Neuronal stem cell (in vitro differentiated cells): ENCODE measurements around the gene CHTOP.
A peak's percentile ranks its signal among the peaks of the same experiment; 100 is the strongest.

Experiments
- DNase-seq: peaks from one replicate; pipeline ENCODE4 v3.0.0-alpha.2; 2013; ENCODE audit warnings: low spot score
- H2AFZ ChIP-seq: one replicate; pipeline ENCODE4 v1.6.1; 2013; ENCODE audit warnings: mild to moderate bottlenecking, low read length, inconsistent platforms
- H2AK5ac ChIP-seq: 2 replicates; pipeline ENCODE4 v1.6.1; 2013; ENCODE audit warnings: low read depth, mild to moderate bottlenecking, inconsistent platforms, low read length, moderate library complexity, mixed read lengths
- H2BK120ac ChIP-seq: 2 replicates; pipeline ENCODE4 v1.6.1; 2013; ENCODE audit warnings: low read depth, mild to moderate bottlenecking, inconsistent platforms, low read length, moderate library complexity, mixed read lengths
- H2BK12ac ChIP-seq: one replicate; pipeline ENCODE4 v1.6.1; 2013; ENCODE audit warnings: low read length, inconsistent platforms
- H2BK15ac ChIP-seq: 2 replicates; pipeline ENCODE4 v1.6.1; 2013; ENCODE audit warnings: mild to moderate bottlenecking, low read length, inconsistent platforms, mixed read lengths
- H2BK5ac ChIP-seq: one replicate; pipeline ENCODE4 v1.6.1; 2013; ENCODE audit warnings: inconsistent platforms, mild to moderate bottlenecking, low read length, moderate library complexity
- H3K14ac ChIP-seq: one replicate; pipeline ENCODE4 v1.6.1; 2013; ENCODE audit warnings: low read length, inconsistent platforms
- H3K18ac ChIP-seq: 2 replicates; pipeline ENCODE4 v1.6.1; 2013; ENCODE audit warnings: low read length, inconsistent platforms
- H3K23ac ChIP-seq: 2 replicates; pipeline ENCODE4 v1.6.1; 2013; ENCODE audit warnings: low read depth, mild to moderate bottlenecking, mixed read lengths, low read length, inconsistent platforms; ENCODE audit not compliant: poor library complexity
- H3K27ac ChIP-seq: replicated peaks from 3 replicates; pipeline ENCODE4 v1.5.1; 2013; ENCODE audit warnings: low read length, inconsistent platforms
- H3K27me3 ChIP-seq, 3 experiments: 2 replicates each; pipeline ENCODE4 v1.6.1; 2013; ENCODE audit warnings: low read length in 3 of 3, mild to moderate bottlenecking in 2 of 3, inconsistent platforms in 1 of 3, low read depth in 1 of 3, mixed read lengths in 1 of 3, moderate library complexity in 1 of 3; ENCODE audit not compliant: control insufficient read depth in 3 of 3, insufficient read depth in 3 of 3
- H3K36me3 ChIP-seq, 2 donors: replicated peaks in 1 of 2; 2 replicates each; pipeline ENCODE4 v1.6.1; 2013; ENCODE audit warnings: low read length in 2 of 2; ENCODE audit not compliant: control insufficient read depth in 2 of 2, insufficient read depth in 2 of 2
- H3K4ac ChIP-seq: 2 replicates; pipeline ENCODE4 v1.6.1; 2013; ENCODE audit warnings: inconsistent platforms, mild to moderate bottlenecking, low read length, moderate library complexity
- H3K4me1 ChIP-seq, 2 donors: 1 replicate in 1 of 2; 2 replicates in 1 of 2; pipeline ENCODE4 v1.6.1; 2013; ENCODE audit warnings: low read length in 2 of 2, low read depth in 1 of 2; ENCODE audit not compliant: control insufficient read depth in 2 of 2, insufficient read depth in 1 of 2
- H3K4me2 ChIP-seq: one replicate; pipeline ENCODE4 v1.6.1; 2013; ENCODE audit warnings: mild to moderate bottlenecking, low read length, inconsistent platforms; ENCODE audit not compliant: insufficient read depth, poor library complexity, severe bottlenecking
- H3K4me3 ChIP-seq, 2 donors: 2 replicates each; pipeline ENCODE4 v1.5.1; 2013; ENCODE audit warnings: low read length in 2 of 2, mild to moderate bottlenecking in 2 of 2, inconsistent platforms in 1 of 2, moderate library complexity in 1 of 2
- H3K79me1 ChIP-seq: one replicate; pipeline ENCODE4 v1.6.1; 2013; ENCODE audit warnings: low read depth, mild to moderate bottlenecking, inconsistent platforms, low read length, moderate library complexity
- H3K9ac ChIP-seq: one replicate; pipeline ENCODE4 v1.6.1; 2013; ENCODE audit warnings: mild to moderate bottlenecking, low read depth, low read length, inconsistent platforms; ENCODE audit not compliant: poor library complexity
- H3K9me3 ChIP-seq, 2 donors: replicated peaks in 1 of 2; 2 replicates each; pipeline versions ENCODE3 to v1.6.1; 2013; ENCODE audit warnings: low read length in 2 of 2, mild to moderate bottlenecking in 2 of 2, inconsistent platforms in 1 of 2, low read depth in 1 of 2, mixed read lengths in 1 of 2, moderate library complexity in 1 of 2; ENCODE audit not compliant: control insufficient read depth in 2 of 2, insufficient read depth in 1 of 2
- H4K8ac ChIP-seq: one replicate; pipeline ENCODE4 v1.6.1; 2013; ENCODE audit warnings: low read depth, mild to moderate bottlenecking, inconsistent platforms, low read length, moderate library complexity
- H4K91ac ChIP-seq: one replicate; pipeline ENCODE4 v1.6.1; 2013; ENCODE audit warnings: low read length, low read depth, mild to moderate bottlenecking, inconsistent platforms; ENCODE audit not compliant: poor library complexity
- WGBS, 2 donors: extraction: QIAGEN DNeasy Blood & Tissue Kit; methylation state at CpG; one replicate each; pipeline ENCODE4 v1.1.7; 2013; ENCODE audit warnings: missing lambda C conversion rate in 2 of 2, mixed read lengths in 1 of 2; ENCODE audit not compliant: insufficient read length in 2 of 2, insufficient replicate concordance in 1 of 2; ENCODE audit errors: extremely low coverage in 2 of 2; 5-methylcytosine and 5-hydroxymethylcytosine counted together

The CHTOP gene

DNA sequence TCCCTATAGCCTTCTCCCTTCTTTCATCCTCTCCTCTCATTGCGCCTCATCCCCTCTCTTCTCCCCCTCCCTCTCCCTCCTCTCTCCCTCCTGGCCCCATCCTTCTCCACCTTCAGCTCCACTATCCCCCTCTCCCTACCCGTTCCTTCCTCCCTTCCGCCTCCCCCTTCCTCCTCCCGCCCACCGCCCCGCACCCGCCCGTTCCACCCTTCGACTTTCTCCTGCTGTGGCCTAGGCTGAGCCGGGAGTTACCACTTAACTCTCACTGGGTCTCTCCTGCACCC, 46.2 kb downstream of the CHTOP start:
- no peak for DNase-seq
- H3K36me3 ChIP-seq: no peaks in the 10 kb centered on the region
- no peak overlapping the region for H2BK5ac ChIP-seq
- peaks cover 8 to 11% of the 10 kb centered on the region in 2 donors for H3K4me1 ChIP-seq
- H4K91ac ChIP-seq: no peak overlapping the region
- no peak overlapping the region for H3K9ac ChIP-seq
- H3K9me3 ChIP-seq: peaks cover 0 to 2% of the 10 kb centered on the region in 2 donors
- no peak overlapping the region for H2BK15ac ChIP-seq
- H3K27me3 ChIP-seq: peaks cover 20 to 68% (median 40%) of the 10 kb centered on the region in 3 experiments
- no peak overlapping the region for H3K14ac ChIP-seq
- no peak overlapping the region for H3K18ac ChIP-seq
- peaks cover 4% of the 10 kb centered on the region for H3K79me1 ChIP-seq
- H2BK120ac ChIP-seq: no peak overlapping the region
- H3K23ac ChIP-seq: no peak overlapping the region
- no peak overlapping the region for H3K4ac ChIP-seq
- no peak overlapping the region for H2AK5ac ChIP-seq
- peak overlapping the region; percentile 90 for H3K4me2 ChIP-seq
- peak overlapping the region; percentile 91 for H2AFZ ChIP-seq
- H3K4me3 ChIP-seq: peak overlapping the region in 1 of 2 donors; percentile 81
- no CpG with 5 or more reads among the region's 10 CpGs for WGBS, 2 donors
- no peak overlapping the region for H3K27ac ChIP-seq
- no peak overlapping the region for H4K8ac ChIP-seq
- no peak overlapping the region for H2BK12ac ChIP-seq

DNA sequence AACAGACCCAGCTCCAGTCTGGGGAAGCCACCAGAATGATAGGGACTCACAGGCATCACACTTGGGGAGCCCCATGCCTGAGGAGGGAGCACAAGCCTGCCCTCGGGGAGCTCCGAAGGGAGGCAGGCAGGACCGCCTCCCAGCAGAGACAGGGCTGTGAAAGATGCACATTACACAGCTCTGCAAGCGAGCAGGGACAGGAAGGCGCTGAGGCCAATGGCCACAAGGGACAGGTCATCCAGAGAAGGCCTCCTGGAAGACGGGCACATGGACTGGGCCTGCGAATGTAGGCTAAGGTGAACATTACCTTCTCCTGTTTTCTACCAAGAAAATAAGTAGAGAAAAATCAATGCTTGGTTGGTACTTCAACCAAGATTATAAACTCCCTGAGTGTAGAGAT, 48.9 kb downstream of the CHTOP start:
- Histone ChIP-seq H3K9ac (peak overlapping the region; percentile 63), H3K27me3 (peaks cover 20 to 87% (median 40%) of the 10 kb centered on the region in 3 experiments), H3K4me2 (no peak overlapping the region), H4K8ac (no peak overlapping the region), H3K18ac (peak overlapping the region; percentile 27), H2BK5ac (no peak overlapping the region), H3K4me3 (no peak overlapping the region), H2BK120ac (no peak overlapping the region), H3K79me1 (peaks cover 4% of the 10 kb centered on the region), H2BK12ac (no peak overlapping the region), H2AK5ac (no peak overlapping the region), H3K4me1 (peaks cover 10 to 11% of the 10 kb centered on the region in 2 donors), H2AFZ (no peak overlapping the region), H4K91ac (no peak overlapping the region), H2BK15ac (no peak overlapping the region), H3K27ac (no peak overlapping the region), H3K23ac (peak overlapping the region; percentile 76), H3K36me3 (no peaks in the 10 kb centered on the region), H3K4ac (no peak overlapping the region), H3K9me3 (peaks cover 0 to 2% of the 10 kb centered on the region in 2 donors), H3K14ac (no peak overlapping the region)
- no CpG with 5 or more reads among the region's 7 CpGs for WGBS, 2 donors
- no peak for DNase-seq

DNA sequence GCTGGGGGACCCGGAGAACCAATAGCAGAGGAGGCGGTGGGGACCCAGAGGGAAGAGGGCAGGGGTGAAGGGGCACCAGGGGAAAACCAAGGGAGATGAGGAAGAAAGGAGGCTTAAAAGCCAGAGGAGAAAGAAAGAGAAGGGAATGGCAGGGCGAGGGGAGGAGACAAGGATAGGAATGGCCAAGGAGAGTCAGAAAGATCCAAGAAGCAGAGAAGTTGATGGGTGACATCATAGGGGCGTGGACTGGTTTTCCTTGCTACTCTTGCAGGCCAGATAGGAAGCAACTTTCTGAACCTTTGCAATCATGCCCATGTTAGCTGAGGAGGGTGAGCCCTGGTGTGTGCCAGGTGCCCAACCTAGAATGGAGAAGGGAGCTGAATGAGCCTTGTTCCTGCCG, 50.0 kb downstream of the CHTOP start:
- H3K4me2 ChIP-seq: no peak overlapping the region
- peaks cover 0 to 4% of the 10 kb centered on the region in 2 donors for H3K9me3 ChIP-seq
- no peak overlapping the region for H3K4me3 ChIP-seq
- no peak overlapping the region for H4K91ac ChIP-seq
- H3K18ac ChIP-seq: no peak overlapping the region
- H2AK5ac ChIP-seq: no peak overlapping the region
- H2AFZ ChIP-seq: no peak overlapping the region
- no peak for DNase-seq
- H2BK12ac ChIP-seq: no peak overlapping the region
- H3K4me1 ChIP-seq: peaks cover 3 to 4% of the 10 kb centered on the region in 2 donors
- no peak overlapping the region for H4K8ac ChIP-seq
- peaks cover 10 to 80% (median 29%) of the 10 kb centered on the region in 3 experiments for H3K27me3 ChIP-seq
- WGBS, 2 donors: no CpG with 5 or more reads among the region's 5 CpGs
- H3K9ac ChIP-seq: no peak overlapping the region
- peaks cover 4% of the 10 kb centered on the region for H3K79me1 ChIP-seq
- H3K36me3 ChIP-seq: no peaks in the 10 kb centered on the region
- H3K4ac ChIP-seq: no peak overlapping the region
- H2BK5ac ChIP-seq: no peak overlapping the region
- no peak overlapping the region for H3K27ac ChIP-seq
- H3K23ac ChIP-seq: no peak overlapping the region
- H3K14ac ChIP-seq: no peak overlapping the region
- H2BK120ac ChIP-seq: no peak overlapping the region
- H2BK15ac ChIP-seq: no peak overlapping the region

DNA sequence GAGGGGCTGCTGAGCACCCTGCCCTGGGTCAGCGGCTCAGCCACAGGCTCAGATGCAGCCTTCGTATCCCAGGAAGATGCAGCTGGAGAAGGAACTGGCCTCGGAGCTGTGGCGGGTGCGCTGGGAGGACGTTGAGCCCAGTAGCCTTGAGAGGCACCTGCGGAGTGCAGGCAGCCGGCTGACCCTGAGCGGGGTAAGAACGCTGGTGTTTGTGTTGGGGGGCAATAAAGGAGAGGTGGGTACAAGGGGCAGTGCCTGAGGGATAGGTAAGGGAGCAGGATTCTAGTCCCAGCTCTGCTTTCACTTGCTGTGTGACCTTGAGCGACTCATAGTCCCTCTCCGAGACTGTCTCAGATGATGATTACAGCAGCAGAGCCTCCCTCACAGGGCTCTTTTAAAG, 51.0 kb downstream of the CHTOP start:
- Histone ChIP-seq H3K27ac (no peak overlapping the region), H3K4ac (no peak overlapping the region), H3K4me3 (no peak overlapping the region), H3K36me3 (no peaks in the 10 kb centered on the region), H3K23ac (peak overlapping the region; percentile 40), H2AK5ac (peak overlapping the region; percentile 63), H4K91ac (no peak overlapping the region), H3K9me3 (peaks cover 0 to 2% of the 10 kb centered on the region in 2 donors), H2BK15ac (peak overlapping the region; percentile 95), H3K79me1 (peaks cover 1% of the 10 kb centered on the region), H2BK12ac (no peak overlapping the region), H3K18ac (no peak overlapping the region), H2BK120ac (no peak overlapping the region), H3K27me3 (peaks cover 0 to 74% (median 19%) of the 10 kb centered on the region in 3 experiments), H2BK5ac (no peak overlapping the region), H3K14ac (no peak overlapping the region), H3K4me2 (no peak overlapping the region), H3K9ac (peak overlapping the region; percentile 66), H2AFZ (no peak overlapping the region), H4K8ac (no peak overlapping the region), H3K4me1 (peaks cover 0 to 3% of the 10 kb centered on the region in 2 donors)
- WGBS, 2 donors: no CpG with 5 or more reads among the region's 12 CpGs
- DNase-seq: no peak
